ENCODE data around the gene FANCC. TPM values are rescaled to one million over a fixed set of nuclear protein-coding genes. Genes with fewer than 3 reads are reported as not detected.

FANCC gene
- total and polyA plus RNA-seq, 2 of the 13 experiments (the other 11 are each of a cell fraction or from before 2014, with no cell fraction given): 7.4 to 8.6 TPM

DNA sequence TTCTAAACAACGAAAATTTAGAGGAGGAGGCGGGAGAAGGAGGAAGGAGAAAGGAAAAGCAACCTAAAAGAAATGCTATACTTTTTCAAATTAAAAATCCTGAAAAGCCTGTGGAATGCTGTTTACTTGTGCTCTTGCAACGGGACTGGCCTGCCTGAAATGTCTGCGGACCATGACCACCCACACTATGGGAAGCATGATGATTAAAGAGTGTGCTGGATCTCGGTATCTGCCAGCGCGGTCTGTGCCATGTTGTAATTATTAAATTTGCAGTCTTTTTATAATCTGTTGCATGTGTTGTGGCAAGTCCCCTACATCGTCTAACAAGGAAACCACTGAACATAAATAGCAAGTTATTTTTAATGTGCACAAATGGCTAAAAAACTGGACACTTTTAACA lies 111.4 kb downstream of the FANCC start:
- H3K9ac ChIP-seq (ENCODE audit: insufficient read depth, low read depth, low read length): no peak overlapping the region
- no peaks in the 10 kb centered on the region for H3K9me3 ChIP-seq (ENCODE audit: low read length)
- TF ChIP-seq NFKBIZ (CRISPR knock-in tag; IDR thresholded peaks at IDR 0.05) (no peak), BORCS8-MEF2B (CRISPR knock-in tag; IDR thresholded peaks at IDR 0.05) (no peak), PBX3 (CRISPR knock-in tag; IDR thresholded peaks at IDR 0.05; ENCODE audit: borderline replicate concordance) (no peak), ELF1 (CRISPR knock-in tag; IDR thresholded peaks at IDR 0.05) (no peak)
- TF ChIP-seq, protein P1, sequence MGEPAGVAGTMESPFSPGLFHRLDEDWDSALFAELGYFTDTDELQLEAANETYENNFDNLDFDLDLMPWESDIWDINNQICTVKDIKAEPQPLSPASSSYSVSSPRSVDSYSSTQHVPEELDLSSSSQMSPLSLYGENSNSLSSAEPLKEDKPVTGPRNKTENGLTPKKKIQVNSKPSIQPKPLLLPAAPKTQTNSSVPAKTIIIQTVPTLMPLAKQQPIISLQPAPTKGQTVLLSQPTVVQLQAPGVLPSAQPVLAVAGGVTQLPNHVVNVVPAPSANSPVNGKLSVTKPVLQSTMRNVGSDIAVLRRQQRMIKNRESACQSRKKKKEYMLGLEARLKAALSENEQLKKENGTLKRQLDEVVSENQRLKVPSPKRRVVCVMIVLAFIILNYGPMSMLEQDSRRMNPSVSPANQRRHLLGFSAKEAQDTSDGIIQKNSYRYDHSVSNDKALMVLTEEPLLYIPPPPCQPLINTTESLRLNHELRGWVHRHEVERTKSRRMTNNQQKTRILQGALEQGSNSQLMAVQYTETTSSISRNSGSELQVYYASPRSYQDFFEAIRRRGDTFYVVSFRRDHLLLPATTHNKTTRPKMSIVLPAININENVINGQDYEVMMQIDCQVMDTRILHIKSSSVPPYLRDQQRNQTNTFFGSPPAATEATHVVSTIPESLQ (CRISPR knock-in tag; conservative IDR thresholded peaks at IDR 0.05): no peak
- intact Hi-C loops (cut with micrococcal nuclease; ENCODE audit: unreplicated experiment): no loop called here
- CTCF ChIA-PET (ENCODE audit: low intra/inter-chr PET ratio, low total read pairs): no interaction called here
- H3K79me2 ChIP-seq (ENCODE audit: insufficient read depth, low read length): no peaks in the 10 kb centered on the region
- POLR2A ChIA-PET: no interaction called here
- H2AFZ ChIP-seq (ENCODE audit: low read length): no peak overlapping the region
- WGBS (ENCODE audit: low lambda C conversion rate): 91% methylated on average over 8 of the region's 8 CpGs
- H3K27me3 ChIP-seq (ENCODE audit: control insufficient read depth in 1 of 2, insufficient read depth in 2 of 2, low read length in 2 of 2): no peaks in the 10 kb centered on the region
- BruUV-seq (replicated peaks): no TSS peak
- DNase-seq (ENCODE audit: low spot score) (no peak), FAIRE-seq (no peak), ATAC-seq (no peak)
- H4K20me1 ChIP-seq (ENCODE audit: insufficient read depth, low read length): no peaks in the 10 kb centered on the region
- in situ Hi-C loops (cut with HindIII; ENCODE audit: extremely low pct_ligation_motif_present, low pct_unique_long_range_greater_than_20kb): no loop called here
- H3K27ac ChIP-seq (ENCODE audit: extremely low read length, insufficient read depth, low read length): no peak overlapping the region
- H3K36me3 ChIP-seq (replicated peaks in 1 of 2; ENCODE audit: control insufficient read depth in 1 of 2, insufficient read depth in 2 of 2, low read length in 2 of 2): no peaks in the 10 kb centered on the region
- peaks cover 7% of the 10 kb centered on the region for H3K4me1 ChIP-seq (ENCODE audit: insufficient read depth, low read length)
- H3K4me2 ChIP-seq (ENCODE audit: low read depth, low read length): no peak overlapping the region
- no peak overlapping the region for H3K4me3 ChIP-seq (replicated peaks in 1 of 3; ENCODE audit: insufficient read depth in 1 of 3, low read depth in 2 of 3, low read length in 3 of 3)

- no peaks in the 10 kb centered on the region for H3K79me2 ChIP-seq (ENCODE audit: insufficient read depth, low read length)
- H3K9me3 ChIP-seq (ENCODE audit: low read length): no peaks in the 10 kb centered on the region
- H3K9ac ChIP-seq (ENCODE audit: insufficient read depth, low read depth, low read length): no peak overlapping the region
- TF ChIP-seq NFIC (IDR thresholded peaks at IDR 0.05; ENCODE audit: low read length) (no peak), HOXA3 (CRISPR knock-in tag; IDR thresholded peaks at IDR 0.05) (no peak), ZNF10 (CRISPR knock-in tag; IDR thresholded peaks at IDR 0.05; ENCODE audit: borderline replicate concordance, low read depth) (no peak), ZNF333 (CRISPR knock-in tag; IDR thresholded peaks at IDR 0.05; ENCODE audit: borderline replicate concordance) (no peak), CBX5 (CRISPR knock-in tag; IDR thresholded peaks at IDR 0.05; ENCODE audit: borderline replicate concordance) (no peak)
- TF ChIP-seq, protein P2, sequence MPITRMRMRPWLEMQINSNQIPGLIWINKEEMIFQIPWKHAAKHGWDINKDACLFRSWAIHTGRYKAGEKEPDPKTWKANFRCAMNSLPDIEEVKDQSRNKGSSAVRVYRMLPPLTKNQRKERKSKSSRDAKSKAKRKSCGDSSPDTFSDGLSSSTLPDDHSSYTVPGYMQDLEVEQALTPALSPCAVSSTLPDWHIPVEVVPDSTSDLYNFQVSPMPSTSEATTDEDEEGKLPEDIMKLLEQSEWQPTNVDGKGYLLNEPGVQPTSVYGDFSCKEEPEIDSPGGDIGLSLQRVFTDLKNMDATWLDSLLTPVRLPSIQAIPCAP (CRISPR knock-in tag; IDR thresholded peaks at IDR 0.05; ENCODE audit: low read depth): no peak
- TF ChIP-seq, protein P3, sequence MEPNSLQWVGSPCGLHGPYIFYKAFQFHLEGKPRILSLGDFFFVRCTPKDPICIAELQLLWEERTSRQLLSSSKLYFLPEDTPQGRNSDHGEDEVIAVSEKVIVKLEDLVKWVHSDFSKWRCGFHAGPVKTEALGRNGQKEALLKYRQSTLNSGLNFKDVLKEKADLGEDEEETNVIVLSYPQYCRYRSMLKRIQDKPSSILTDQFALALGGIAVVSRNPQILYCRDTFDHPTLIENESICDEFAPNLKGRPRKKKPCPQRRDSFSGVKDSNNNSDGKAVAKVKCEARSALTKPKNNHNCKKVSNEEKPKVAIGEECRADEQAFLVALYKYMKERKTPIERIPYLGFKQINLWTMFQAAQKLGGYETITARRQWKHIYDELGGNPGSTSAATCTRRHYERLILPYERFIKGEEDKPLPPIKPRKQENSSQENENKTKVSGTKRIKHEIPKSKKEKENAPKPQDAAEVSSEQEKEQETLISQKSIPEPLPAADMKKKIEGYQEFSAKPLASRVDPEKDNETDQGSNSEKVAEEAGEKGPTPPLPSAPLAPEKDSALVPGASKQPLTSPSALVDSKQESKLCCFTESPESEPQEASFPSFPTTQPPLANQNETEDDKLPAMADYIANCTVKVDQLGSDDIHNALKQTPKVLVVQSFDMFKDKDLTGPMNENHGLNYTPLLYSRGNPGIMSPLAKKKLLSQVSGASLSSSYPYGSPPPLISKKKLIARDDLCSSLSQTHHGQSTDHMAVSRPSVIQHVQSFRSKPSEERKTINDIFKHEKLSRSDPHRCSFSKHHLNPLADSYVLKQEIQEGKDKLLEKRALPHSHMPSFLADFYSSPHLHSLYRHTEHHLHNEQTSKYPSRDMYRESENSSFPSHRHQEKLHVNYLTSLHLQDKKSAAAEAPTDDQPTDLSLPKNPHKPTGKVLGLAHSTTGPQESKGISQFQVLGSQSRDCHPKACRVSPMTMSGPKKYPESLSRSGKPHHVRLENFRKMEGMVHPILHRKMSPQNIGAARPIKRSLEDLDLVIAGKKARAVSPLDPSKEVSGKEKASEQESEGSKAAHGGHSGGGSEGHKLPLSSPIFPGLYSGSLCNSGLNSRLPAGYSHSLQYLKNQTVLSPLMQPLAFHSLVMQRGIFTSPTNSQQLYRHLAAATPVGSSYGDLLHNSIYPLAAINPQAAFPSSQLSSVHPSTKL (CRISPR knock-in tag; IDR thresholded peaks at IDR 0.05): no peak
- BruUV-seq (replicated peaks): no TSS peak
- DNase-seq (ENCODE audit: low spot score) (no peak), FAIRE-seq (no peak), ATAC-seq (no peak)
- no peaks in the 10 kb centered on the region for H4K20me1 ChIP-seq (ENCODE audit: insufficient read depth, low read length)
- H3K4me1 ChIP-seq (ENCODE audit: insufficient read depth, low read length): peaks cover 7% of the 10 kb centered on the region
- H2AFZ ChIP-seq (ENCODE audit: low read length): no peak overlapping the region
- no peak overlapping the region for H3K4me3 ChIP-seq (replicated peaks in 1 of 3; ENCODE audit: insufficient read depth in 1 of 3, low read depth in 2 of 3, low read length in 3 of 3)
- WGBS (ENCODE audit: low lambda C conversion rate): 100% methylated on average over 2 of the region's 2 CpGs
- no peaks in the 10 kb centered on the region for H3K27me3 ChIP-seq (ENCODE audit: control insufficient read depth in 1 of 2, insufficient read depth in 2 of 2, low read length in 2 of 2)
- CTCF ChIA-PET (ENCODE audit: low intra/inter-chr PET ratio, low total read pairs): no interaction called here
- no peaks in the 10 kb centered on the region for H3K36me3 ChIP-seq (replicated peaks in 1 of 2; ENCODE audit: control insufficient read depth in 1 of 2, insufficient read depth in 2 of 2, low read length in 2 of 2)
- in situ Hi-C loops (cut with HindIII; ENCODE audit: extremely low pct_ligation_motif_present, low pct_unique_long_range_greater_than_20kb): no loop called here
- intact Hi-C loops (cut with micrococcal nuclease; ENCODE audit: unreplicated experiment): no loop called here
- POLR2A ChIA-PET: no interaction called here
- no peak overlapping the region for H3K4me2 ChIP-seq (ENCODE audit: low read depth, low read length)
- H3K27ac ChIP-seq (ENCODE audit: extremely low read length, insufficient read depth, low read length): no peak overlapping the region
Measured at GRCh38 chr9:95204710-95205109, 112.8 kb downstream of the FANCC start.
